GM21367 (cell line): ENCODE results near the gene TOP2A.
A peak's percentile ranks its signal among the peaks of the same experiment; 100 is the strongest.

ENCODE experiments used
- ATAC-seq: cut with Tn5 transposase; IDR thresholded peaks from one replicate; pipeline ENCODE4 v1.9.1; 2021; ENCODE audit not compliant: unreplicated experiment

TOP2A gene

GRCh38 chr17:40417609-40418427 lies at the start of gene TOP2A:
TOP2A (minus strand) TSS chr17:40417896; CDS start chr17:40417791, 105 bp downstream.
- ATAC-seq, result peak; percentile 86

GRCh38 chr17:40467281-40467867 lies 49.7 kb upstream of the TOP2A start:
- no peak for ATAC-seq

- no peak for ATAC-seq
These were observed 48.7 kb upstream of the TOP2A start for GRCh38 chr17:40466298-40466971.

- no peak for ATAC-seq
These were observed 46.7 kb upstream of the TOP2A start for GRCh38 chr17:40464392-40464855.

DNA sequence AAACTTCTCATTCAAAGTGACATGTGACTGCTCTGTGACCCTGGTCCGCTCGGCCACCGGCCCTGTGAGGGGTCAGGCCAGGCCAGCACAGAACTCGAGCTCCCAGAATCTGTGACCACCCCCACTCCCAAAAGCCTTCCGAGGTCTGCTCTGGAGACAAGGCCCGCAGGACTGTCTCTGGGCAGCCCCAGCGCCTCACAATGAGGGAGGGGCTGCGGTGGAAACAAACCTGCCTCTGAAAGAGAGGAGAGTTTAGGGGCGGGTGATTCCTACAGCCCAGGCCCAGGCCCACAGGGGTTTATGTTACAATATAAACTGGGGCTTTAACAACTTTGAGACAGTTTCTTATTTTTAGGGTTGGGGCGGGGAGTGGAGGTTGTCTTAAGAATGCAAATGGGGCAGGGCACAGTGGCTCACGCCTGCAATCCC lies 45.4 kb upstream of the TOP2A start:
- no peak for ATAC-seq

GRCh38 chr17:40462343-40463121 lies 44.8 kb upstream of the TOP2A start:
- no peak for ATAC-seq

GRCh38 chr17:40461732-40462342 lies 44.1 kb upstream of the TOP2A start:
- no peak for ATAC-seq

GRCh38 chr17:40460968-40461731 lies 43.5 kb upstream of the TOP2A start:
- ATAC-seq, result no peak

GRCh38 chr17:40460604-40460967 lies 42.9 kb upstream of the TOP2A start:
- no peak for ATAC-seq

GRCh38 chr17:40459636-40460603 lies 42.2 kb upstream of the TOP2A start:
- no peak for ATAC-seq

DNA sequence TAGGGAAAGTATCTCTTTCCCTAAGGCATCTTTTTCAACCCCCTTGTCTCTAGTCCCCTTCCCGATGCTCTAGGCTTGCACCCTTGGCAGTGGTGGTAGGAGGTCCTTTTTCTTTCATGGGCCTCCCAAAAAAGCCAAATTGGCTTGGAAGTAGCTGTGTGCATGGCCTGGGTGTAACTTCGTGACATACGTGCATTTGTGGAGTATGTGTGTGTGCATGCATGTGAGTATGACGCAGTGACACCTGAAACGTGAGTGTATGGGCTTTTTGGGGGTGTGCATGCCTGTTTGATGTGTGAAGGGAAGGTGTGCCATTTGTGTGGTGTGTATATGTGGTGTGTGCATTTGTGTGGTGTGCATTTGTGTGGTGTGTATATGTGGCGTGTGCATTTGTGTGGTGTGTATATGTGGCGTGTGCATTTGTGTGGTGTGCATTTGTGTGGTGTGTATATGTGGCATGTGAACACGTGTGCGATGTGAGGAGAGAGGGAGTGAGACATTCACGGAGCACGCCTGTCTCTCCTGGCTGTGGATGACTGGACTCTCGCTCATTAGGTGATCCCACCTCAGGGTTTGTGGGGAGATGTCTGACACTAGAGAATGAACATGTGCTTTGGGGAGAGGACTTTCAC lies 41.3 kb upstream of the TOP2A start:
- ATAC-seq, result no peak

GRCh38 chr17:40457964-40458791 lies 40.5 kb upstream of the TOP2A start:
- ATAC-seq, result no peak

GRCh38 chr17:40457369-40457768 lies 39.7 kb upstream of the TOP2A start:
- no peak for ATAC-seq

- ATAC-seq, result no peak
These were observed 38.8 kb upstream of the TOP2A start for GRCh38 chr17:40456396-40456951.

DNA sequence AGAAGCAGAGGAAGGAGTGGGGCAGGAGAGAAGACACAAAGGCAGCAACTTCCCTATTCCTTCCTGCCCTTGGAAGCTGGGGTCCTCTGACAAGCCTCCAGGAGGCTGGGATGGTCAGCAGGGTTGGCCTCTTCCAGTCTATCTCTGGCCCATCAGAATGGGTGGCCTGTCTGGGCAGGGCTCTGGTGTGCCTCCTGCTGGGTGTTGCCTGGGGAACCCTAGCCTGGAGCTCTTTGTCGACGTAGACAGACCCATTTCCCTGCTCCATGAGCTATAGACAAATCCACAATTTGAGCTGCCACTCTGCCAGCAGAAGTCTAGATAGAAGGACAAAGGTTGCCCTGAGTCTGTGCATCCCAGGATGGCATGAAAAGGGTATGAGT lies 36.9 kb upstream of the TOP2A start:
- ATAC-seq, result no peak

DNA sequence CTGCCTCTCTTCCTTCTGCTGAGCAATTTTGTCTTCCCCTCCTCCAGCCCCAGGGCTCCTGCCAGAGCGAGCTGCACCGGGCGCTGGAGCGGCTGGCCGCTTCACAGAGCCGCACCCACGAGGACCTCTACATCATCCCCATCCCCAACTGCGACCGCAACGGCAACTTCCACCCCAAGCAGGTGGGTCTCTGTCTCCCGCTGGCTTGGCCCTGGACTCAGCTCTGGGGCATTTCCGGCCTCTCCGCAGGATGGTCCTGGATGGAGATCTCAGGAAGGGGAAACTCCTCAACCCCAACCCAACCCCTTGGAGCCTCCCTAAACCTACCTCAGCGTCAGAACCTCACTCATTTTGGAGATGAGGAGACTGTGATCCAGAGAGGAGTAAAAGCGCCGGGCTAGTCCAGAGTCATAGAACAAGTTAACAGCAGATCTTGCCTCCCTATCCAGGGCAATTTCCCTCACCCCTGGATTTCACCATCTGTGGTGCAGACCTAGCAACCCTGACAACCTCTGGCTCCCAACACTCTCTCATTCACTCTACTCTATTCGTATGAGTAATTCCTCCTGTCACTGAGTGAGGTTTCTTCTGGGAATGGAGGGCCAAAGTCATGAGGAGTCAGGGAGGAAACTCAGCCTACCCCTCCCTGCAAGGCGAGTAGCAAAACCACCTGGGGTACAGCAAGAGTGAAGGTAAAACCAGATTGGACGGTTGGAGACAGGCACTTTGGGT lies 36.4 kb upstream of the TOP2A start:
- ATAC-seq, result no peak
